Measurements from ENCODE around the gene PM20D1.
A peak's percentile ranks its signal among the peaks of the same experiment; 100 is the strongest.
"Not testable (repeated sequence)": the region's sequence is repeated elsewhere in the genome, so short reads cannot be mapped to it uniquely, and the experiment has no call there.

Gene PM20D1

DNA sequence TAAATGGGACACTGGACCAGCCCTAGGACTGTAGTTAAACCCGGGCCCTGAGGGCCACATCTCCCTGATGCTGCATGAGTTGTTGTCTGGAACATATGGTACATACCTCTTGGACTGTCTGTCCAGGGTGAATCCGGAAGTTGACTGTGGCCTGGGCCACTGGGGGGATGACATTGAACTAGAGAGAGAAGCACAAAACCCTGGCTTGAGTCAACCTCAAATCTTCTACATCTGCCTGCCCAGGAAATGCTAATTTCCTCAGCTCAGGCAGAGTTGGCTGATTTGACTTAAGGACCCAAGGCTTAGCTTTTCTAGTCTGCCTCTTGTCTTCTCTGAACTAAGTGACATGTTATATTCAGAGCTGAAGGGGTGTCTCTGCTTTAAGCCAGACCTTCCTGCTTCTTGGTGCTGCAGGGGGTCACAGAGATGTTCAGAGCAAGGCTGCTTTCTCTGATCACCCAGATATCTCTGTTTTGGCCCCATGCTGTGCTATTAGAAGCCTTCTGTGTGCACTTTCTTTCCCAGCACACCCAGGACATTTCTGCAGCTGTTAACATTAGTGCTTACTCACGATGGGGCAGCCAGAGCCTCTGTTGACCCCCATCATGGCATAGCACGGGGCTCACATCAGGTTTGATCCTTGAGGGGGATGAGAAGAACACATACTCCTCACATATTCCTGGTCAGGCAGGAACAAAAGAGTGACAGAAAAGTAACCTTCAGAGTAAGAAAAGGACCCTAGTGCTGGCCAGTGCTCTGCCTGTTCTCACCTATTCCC lies 9.6 kb downstream of the PM20D1 start:
- DNase-seq, result no peak

DNA sequence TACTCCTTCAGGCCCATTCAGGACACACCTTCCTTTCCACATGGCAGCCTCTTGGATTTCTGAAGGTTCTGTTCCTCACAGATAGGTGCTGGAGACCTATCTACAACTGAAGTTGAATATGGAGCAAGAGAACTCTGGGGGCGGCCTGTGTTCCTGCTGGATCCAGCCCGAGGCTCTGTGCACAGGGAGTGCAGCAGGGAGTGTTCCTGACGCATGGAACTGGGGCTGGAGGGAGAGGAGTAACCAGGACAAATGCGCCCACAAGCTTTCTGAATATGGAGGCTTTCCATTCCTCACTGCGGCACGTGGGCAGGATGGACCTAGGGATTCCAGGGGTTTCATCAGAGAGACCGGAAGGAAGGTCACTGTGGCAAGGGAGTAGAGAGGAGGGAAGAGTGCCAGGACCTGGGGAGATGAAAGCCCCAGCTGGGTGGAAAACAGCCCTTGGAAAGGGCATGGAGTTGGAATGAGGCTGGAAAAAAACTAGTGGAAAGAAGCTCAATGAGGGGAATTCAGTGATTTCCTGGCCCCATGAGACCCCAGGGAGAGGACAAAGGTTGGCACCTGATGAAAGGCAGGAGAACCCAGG lies 12.5 kb downstream of the PM20D1 start:
- DNase-seq, result no peak

DNA sequence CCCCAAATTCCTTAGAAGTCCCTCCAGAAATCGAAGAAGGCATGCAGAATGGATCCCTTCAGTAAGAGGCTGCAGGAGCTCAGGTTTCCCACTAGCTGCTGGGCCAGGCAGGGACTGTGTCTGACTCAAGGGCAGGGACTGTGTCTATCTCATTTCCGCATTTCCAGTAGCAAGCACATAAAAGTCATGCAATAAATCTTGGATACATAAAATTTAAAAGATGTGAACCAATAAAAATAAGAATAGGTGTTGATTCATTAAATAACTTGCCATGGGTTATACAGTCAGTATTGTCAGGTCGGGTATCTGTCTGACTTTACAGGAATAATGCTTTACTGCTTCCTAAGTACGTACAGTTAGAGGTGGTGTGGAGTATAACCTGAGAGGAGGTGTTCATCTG lies 15.2 kb downstream of the PM20D1 start:
- DNase-seq, result no peak

DNA sequence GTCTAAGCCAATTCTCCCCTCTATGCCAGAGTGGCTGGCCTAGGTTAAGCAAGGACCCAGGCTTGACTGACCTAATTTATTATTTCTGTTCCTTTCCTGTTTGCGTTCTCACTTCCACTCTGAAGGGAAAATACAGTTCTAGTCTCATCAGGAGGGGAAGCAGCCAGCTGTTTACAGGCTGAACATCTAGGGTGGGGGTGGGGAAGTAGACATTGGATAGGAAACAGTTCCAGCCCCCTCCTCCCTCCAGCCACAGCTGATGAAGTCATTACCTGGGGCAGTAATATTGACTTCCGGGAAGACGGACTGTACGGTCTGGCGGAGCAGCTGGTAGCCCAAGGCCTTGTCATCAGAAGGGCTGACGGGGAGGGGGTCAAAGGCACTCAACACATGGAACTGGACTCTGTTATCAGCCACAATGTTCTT lies 17.6 kb downstream of the PM20D1 start:
- no peak for DNase-seq

DNA sequence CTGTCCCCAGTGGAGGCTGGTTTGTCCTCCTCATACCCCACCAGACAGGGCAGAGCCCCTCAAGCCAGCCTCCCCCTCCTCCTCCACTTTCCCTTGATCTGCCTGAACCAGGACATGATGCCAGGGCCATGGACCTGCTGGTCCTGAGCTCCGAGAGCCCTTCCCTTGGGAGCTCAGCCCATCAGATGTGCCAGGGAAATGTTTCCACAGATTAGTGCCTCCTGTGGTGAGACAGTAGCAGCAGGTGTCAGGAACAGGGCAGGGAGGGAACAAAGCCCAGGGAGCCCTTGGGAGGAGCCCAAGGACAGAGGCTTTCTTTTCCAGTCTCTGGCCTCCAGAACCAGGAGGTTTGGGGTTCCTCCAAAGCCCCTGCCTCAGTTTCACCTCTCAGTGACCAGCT lies 22.3 kb downstream of the PM20D1 start:
- DNase-seq, result no peak

DNA sequence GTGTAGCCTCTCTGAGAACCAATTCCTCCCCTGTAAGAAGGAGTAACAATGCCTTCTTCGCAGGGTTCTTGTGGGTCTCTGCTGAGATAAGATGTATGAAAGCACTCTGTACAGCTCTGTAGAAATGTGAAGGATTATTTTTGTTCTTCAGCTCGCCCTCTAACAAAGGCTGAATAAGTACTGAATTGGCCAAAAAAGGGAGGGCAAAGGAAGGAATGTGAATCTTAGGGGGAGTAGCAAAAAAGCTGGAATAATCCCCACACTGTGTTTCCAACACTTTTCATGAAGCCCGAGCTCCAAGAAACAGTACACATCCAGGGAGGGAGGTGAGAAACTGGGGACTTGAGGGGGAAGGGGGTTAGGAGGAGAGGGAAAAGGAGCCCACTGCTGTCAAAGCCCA lies 22.9 kb downstream of the PM20D1 start:
- no peak for DNase-seq

DNA sequence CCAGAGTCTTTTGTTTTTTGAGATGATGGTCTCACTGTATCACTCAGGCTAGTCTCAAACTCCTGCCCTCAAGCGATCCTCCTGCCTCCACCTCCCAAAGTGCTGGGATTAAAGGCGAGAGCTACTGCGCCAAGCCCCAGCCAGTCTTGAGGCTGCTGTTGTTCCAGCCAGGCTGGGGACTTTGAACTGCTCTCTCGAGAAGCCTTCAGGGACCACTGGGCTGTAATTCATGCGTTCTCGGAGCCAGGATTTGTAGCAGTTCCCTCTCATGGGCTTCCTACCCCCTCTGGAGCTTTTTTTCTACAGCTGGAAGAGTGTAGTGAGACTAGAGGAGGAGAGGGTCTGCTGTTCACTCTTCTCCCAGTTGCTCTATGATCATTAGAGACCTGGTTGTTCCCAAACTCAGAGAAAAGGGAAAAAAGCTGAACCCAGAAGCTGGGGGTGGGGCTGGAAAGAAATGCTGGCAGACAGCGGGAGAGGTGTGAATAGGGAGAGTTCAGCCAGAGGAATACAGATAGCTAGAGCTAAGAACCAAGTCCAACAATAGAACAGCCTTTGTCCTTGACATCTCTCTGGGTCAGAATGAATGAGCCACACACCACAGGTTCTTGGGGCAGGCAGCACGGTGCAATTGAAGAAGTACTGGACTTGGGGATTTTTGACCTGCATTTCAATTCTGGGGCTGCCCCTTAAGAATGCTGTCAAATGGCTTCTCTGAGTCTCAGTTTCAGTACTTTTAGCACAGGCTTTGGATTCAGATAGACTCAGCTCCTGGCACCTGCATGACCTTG lies 23.7 kb downstream of the PM20D1 start:
- no peak for DNase-seq

DNA sequence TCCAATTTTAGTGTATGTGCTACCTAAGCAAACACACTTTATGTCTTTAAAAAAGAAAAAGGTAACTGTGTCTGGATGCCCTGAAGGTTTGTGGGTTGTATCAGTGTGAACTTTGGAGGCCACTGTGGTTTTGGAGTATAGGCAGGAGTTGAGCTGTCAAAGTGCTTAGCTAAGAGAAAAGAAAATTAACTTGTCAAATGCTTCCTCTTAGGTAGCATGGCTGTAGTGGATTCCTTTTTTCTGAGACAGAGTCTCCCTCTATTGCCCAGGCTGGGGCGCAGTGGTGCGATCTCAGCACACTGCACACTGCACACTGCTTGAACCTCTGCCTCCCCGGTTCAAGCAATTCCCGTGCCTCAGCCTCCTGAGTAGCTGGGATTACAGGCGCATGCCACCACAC lies 25.8 kb downstream of the PM20D1 start:
- DNase-seq, result no peak

DNA sequence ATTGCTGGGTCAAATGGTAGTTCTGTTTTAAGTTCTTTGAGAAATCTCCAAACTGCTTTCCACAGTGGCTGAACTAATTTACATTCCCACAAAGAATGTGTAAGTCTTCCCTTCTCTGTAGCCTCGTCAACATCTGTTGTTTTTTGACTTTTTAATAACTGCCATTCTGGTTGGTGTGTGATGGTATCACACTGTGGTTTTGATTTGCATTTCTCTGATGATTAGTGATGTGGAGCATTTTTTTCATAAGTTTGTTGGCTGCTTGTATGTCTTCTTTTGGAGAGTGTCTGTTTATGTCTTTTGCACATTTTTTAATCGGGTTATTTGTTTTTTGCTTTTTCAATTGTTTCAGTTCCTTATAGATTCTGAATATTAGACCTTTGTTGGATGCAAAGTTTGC lies 26.7 kb downstream of the PM20D1 start:
- DNase-seq, result not testable (repeated sequence)

DNA sequence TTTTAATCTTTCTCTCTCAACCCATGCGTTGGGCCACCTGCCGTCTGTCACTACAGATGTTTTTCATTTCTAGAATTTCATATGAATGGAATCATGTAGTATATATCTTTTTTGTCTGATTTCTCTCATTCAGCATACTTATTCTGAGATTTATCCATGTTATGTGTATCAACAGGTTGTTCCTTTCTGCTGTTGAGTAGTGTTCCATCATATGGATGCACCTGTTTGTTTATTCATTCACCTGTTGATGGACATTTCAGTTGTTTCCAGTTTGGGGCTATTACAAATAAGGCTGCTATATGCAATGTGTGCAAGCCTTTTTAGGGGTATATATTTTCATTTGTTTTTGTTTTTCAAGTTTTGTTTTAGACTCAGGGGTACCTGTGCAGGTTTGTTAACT lies 27.5 kb downstream of the PM20D1 start:
- no peak for DNase-seq

DNA sequence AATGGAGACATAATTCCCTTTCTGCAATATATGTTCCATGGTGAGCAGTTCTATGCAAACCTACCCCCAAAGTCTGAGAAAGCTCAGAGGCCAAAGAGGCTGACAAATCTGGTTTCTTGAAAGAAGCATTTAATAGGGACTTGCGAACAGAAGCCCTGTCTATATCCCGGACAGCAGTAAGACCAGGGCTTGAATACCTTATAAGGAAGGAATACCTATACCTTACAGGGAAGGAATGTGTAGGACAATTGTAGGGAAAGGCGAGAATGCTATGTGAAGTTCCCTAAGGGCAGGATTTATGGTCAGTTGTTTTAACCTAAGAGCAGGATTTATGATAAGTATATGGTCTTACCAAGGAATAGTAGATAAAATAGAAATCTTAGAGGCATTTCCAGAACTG lies 31.9 kb downstream of the PM20D1 start:
- DNase-seq, result no peak

DNA sequence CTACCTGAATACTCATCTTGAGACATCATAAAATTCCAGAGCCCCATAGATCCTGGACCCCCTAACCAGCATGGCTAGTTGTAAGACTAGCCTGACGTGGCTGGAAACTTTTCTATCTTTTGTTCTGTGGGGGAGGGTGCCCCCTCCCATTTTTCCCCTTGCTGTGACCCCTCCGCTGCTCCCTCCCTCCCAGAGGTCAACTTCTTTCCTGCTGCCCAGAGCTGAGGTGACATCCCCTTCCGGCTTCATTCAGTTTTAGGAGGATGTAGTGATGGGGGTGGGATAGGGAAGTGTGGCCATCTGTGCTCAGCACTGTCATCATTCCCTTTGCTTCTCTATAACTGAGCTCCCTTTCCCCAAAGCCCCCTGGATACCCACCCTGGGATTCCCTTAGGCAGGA lies 32.6 kb downstream of the PM20D1 start:
- no peak for DNase-seq

DNA sequence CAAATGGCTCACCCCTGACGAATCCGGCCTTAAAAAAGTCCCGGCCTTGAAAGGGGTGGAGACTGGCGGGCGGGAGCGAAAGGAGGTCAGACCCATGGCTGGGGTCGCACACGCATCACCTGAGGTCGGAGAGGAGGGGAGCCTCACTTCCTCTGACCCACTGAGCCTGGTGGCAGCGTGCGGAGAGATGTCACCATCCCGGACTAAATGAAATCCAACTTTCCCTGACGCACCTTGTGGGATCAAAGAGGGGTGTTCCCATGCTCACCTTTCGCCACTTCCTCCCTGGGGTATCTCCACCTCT lies 36.2 kb downstream of the PM20D1 start:
- DNase-seq, result no peak

DNA sequence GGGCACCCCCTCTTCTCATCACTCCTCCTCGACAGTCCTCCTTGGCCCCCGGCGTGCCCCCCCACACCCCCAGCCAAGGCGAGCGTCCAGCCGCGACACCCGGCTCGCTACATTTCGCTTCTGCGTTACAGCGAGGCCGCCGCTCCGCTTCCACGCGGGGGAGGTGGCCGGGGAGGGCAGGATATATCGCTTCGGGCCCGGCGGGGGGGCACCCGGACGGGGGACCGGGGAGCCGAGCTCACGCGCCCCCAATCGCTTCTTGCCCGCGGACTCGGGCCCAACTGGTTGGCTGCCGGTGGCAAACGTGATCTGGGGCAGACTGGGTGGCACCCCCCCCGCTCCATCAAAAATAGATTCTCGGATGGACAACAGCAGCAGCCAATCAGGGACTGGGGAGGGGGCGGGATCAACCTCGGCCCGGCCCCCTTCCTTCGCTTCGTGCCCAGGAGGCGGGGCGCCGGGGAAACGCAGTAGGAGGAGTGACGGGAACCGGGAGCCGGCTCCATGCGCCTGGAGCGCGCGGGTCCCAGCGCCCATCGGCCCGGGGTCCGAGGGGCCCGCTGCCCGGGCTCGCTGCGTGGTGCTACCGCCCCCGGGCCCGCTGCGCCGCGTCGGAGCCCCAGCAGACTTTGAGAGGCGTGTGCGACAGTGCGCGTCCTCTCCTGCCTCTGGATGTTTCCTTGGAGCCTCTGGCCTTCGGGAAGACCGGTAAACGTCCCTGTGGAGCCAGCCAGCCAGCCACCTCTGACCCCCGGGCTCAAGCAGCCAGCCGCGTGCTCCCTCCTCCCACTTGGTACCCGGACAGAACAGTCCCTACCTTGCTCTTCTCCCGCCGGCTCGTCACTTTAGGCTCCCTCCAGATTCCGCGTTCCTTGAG lies 36.8 kb downstream of the PM20D1 start, which contains the start of gene SLC41A1:
Gene SLC41A1 (minus strand): TSS at position 321 of the 877 bp plus-strand sequence. CDS start 2,757 bp downstream, outside the sequence.
- DNase-seq, result peak; percentile 92

DNA sequence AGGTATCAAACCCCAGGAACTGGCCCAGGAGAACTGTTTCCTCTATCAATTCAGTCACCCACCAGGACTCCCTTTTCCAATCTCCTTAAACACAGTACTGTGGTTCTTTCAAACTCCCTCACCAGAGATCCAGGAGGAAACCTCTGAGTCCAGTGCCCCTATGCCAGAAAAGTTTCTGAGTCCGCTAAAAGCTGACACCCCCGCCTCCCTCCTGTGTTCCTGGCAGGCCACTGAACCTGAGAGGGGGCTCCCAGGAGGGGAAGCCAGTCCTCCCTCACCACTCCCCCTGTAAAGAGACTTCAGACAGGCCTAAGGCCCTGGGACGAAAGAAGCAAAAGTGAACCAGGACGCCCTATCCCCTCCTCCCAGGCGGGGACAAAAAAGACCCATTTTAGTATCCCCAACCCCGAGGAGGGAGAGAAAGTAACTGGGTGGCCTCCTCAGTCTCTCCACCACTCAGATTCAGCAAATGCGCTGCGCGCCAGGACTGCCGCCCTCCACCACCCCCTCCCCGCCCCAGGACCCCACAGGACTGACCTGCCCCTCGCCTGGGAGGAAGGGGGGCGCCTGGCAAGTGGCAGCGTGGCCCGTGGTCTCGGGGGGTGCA lies 37.6 kb downstream of the PM20D1 start:
- no peak for DNase-seq

DNA sequence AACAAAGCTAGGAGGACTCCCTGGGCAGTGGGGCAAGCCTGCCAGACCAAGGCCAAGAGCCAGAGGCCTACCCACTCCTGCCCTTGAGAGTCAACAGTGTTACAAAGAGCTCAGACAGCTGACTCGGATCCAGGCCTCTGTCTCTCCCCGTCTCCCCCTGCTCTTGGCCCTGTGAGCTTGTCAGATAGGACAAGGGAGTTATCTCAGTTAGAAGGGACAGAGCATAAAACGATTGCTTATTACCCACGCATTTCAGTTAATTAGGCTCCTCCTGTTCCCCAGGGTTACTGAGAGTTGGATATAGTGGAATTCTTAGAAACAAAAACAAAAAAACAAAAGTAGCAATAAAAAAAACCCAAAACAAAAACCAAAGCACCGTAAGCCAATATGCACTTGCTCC lies 38.3 kb downstream of the PM20D1 start:
- no peak for DNase-seq

DNA sequence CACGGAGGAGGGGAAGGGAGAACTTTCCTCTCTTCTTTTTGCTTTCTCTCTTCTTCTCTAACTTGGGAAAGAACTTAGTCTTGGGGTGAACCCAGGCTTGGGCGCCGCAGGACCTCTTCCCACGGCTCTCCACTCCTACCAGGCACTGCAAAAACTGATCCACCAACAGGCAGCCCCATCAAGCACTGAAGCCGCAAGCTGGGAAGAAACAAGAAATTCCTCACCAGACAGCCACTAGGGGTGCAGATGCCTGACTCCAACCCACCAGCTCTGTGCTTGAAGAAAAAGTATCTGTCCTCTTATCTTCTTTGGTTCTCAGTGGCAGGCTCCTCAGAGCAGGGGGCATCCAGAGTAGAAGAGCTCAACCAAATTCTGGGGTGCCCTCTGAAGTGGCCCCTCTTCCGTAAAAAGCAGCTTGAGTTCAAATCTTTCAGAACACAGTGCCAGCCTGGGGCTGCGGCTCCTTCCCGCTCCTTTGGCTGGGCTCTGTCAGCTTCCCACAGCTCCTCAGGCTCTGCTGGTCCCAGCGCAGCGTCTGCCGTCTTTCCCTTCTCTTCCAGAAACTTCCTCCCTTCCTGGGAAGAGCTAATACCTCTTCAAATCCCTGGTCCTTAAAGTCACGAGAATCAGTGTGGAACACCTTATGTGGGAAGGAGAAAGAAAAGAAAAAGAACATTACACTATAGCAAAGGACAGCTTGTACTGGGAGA lies 39.3 kb downstream of the PM20D1 start:
- no peak for DNase-seq

DNA sequence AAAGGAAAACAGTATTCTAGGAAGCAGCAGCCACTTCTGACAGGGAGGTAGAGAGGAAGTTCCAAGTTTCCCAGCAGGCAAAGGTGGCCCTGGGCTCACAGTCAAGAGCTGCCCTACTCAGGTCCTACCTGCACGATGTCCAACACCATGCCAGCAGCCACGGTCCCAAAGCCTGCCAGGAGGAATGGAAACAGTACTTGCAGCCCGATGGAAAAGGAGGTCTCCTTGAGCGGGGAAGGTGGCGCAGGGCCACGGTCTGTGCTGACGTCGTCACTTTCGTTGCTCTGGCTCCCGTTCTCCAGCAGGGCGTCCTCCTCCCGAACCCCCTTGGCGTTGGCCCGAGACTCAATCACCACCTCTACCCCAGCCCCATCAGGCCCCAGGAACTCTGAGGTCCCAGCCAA lies 40.0 kb downstream of the PM20D1 start:
- DNase-seq, result no peak

DNA sequence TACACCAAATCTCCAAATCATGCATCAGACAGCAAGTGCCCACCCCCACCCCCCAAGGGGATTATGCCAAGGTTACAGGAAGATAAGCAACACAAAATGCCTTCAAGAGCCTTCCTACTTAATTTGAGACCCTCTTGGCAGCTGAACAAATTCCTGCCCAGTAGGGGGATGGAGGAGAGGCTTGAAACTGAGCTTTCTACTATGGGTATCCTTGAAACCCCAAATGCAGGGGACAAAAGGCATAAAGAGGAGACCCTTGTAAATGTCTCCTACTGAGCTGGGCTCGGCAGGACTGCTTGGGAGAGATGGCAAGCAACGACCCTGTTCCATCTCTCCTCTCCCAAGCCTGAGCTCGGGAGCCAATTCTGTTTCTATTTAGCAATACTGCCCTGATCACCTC lies 40.5 kb downstream of the PM20D1 start:
- DNase-seq, result no peak

DNA sequence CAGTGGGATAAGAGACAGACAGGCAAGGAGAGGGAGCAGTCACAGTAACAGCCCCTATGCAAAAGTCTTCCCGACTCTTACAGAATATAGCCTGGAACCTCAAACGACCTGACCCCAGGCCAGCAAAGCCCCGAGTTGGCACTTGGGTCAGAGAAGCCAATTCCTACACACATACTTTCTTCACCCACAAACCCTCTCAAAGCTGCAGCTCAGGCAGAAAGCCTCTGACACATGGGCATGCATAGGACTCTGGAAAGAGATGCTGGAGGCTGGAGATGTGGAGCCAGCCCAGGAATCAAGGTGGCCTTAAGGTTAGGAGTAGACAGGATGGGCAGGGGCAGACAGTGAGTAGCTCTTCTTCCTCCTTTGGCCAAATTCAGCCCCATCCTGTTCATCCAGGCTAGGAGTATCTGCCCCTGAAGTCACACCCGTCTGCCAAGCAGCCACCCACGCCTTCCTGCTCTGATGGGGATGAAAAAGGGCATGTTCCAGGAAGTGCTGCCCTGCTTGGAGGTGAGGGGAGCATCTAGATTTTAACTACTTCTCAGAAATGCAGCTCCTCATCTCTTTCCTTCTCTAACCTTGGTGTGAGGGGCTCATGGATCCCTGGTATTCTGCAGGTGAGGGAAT lies 44.7 kb downstream of the PM20D1 start:
- DNase-seq, result no peak

DNA sequence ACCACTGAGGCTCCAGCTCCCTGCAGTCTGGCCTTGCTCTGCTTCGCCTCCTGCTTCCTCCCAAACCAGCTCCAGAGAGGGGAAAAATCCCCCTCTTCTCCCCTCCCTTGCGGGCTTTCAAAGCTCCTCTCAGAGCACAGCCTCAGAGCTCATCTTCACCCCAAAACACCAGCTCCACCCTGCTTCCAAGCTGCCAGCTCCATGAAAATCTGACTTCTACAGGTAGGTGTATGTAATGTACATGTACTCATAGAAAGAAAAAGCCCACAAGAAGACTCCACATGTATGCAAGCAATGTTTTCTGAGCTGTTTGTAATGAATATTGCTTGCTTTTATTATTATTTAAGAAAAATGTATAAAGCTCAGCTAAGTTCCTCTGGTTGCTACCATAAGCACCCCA lies 45.3 kb downstream of the PM20D1 start:
- no peak for DNase-seq

DNA sequence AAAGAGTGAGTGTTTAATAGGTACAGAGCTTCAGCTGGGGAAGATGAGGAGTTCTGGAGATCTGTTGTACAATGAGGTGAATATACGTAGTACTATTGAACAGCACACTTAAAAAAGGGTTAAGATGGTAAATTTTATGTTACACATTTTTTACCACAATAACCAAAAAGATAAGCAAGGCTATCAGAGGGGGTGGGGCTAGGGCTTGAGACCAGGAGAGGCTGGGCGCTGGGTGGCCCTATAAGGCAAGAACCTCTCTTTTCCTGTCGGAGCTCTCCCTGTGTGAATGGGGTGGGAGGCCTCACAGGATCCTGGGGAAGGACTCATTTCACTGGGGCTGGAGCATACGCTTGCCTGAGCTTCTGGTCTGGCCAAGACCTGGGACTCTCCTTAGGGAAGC lies 45.9 kb downstream of the PM20D1 start:
- no peak for DNase-seq
